HEK293T (cell line): ENCODE data around the gene FABP3.

Experiments
- ARNT ChIP-seq: fragments of 450-650 bp; IDR thresholded peaks from 2 replicates; pipeline ENCODE4 v1.6.1; 2017; ENCODE audit warnings: mild to moderate bottlenecking
- LEF1 ChIP-seq: fragments of 450-650 bp; IDR thresholded peaks from 2 replicates; pipeline ENCODE4 v1.6.1; 2017; ENCODE audit warnings: mild to moderate bottlenecking, borderline replicate concordance

DNA sequence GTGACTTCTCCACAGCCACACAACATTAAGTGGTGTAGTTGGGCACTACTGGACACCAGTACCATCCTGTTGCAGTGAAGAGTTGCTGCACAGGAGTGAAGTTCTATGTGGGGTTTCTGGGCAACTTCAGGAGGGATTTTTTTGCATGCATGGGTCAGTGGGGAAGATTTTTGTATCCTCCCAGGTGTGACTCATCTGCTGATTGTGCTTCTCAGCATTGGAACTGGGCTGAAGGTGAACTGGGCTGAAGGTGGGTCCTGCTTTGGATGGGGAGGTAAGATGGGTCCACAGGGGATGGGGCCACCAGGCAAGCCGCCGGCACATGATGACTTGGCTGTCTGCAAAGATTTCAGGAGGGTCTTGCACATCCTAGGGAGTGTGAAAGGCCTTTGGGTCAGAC is 42.8 kb upstream of the FABP3 start:
- TF ChIP-seq ARNT (no peak), LEF1 (no peak)
